SK-N-SH treated with all-trans-retinoic acid at 6 μM for 48 hours (cell line): Measurements from ENCODE around the gene SH3TC1.

Source experiments
- ARNTL ChIP-seq: fragments of 450-650 bp; formaldehyde crosslinking; IDR thresholded peaks from 2 replicates; pipeline ENCODE4 v1.5.0; 2020; ENCODE audit warnings: low read depth, mild to moderate bottlenecking, moderate library complexity, borderline replicate concordance
- GLIS3 ChIP-seq: fragments of 250-450 bp; sonication (Bioruptor Pico); IDR thresholded peaks from 2 replicates; pipeline ENCODE4 v1.5.0; 2020; ENCODE audit warnings: mild to moderate bottlenecking, moderate library complexity
- ZC3H10 ChIP-seq: fragments of 250-450 bp; sonication (Bioruptor Pico); IDR thresholded peaks from 2 replicates; pipeline ENCODE4 v1.5.1; 2021; ENCODE audit warnings: mild to moderate bottlenecking, moderate library complexity
- ZFP30 ChIP-seq: fragments of 450-650 bp; formaldehyde crosslinking; IDR thresholded peaks from 2 replicates; pipeline ENCODE4 v1.5.0; 2022; ENCODE audit warnings: mild to moderate bottlenecking, moderate library complexity
- TF ChIP-seq, protein P1 (sequence below): fragments of 250-450 bp; sonication (Bioruptor Pico); IDR thresholded peaks from 2 replicates; pipeline ENCODE4 v1.8.0; 2021; ENCODE audit warnings: low read depth, mild to moderate bottlenecking, moderate library complexity, borderline replicate concordance
- TF ChIP-seq, protein P2 (sequence below): fragments of 250-450 bp; sonication (Bioruptor Pico); IDR thresholded peaks from 2 replicates; pipeline ENCODE4 v1.5.0; 2020; ENCODE audit warnings: mild to moderate bottlenecking, moderate library complexity
- TF ChIP-seq, protein P3 (sequence below): fragments of 250-450 bp; sonication (Bioruptor Pico); IDR thresholded peaks from 2 replicates; pipeline ENCODE4 v1.8.0; 2020; ENCODE audit warnings: mild to moderate bottlenecking, moderate library complexity, borderline replicate concordance

DNA sequence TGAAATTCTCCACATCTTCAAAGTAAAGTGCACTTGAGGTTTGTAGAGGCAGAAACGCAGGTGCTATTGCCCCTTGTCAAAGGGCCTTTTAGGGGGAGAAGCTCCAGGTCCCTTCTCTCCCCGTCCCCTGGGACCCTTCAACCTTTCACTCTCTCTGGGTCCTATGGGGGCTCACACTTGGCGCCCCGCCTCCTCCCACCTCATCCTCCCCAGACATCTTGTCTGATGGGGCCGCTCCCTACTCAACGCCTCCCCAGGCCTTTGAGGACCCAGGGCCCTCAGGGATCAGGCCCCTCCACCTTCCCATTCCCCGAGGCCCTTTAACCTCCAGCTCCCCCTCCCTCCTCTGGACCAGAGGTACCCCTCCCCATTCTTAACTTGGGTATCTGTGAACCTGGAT lies 69.1 kb downstream of the SH3TC1 start:
- TF ChIP-seq GLIS3 (CRISPR knock-in tag) (no peak), ZC3H10 (CRISPR knock-in tag) (no peak), ARNTL (no peak), ZFP30 (CRISPR knock-in tag) (no peak)
- TF ChIP-seq, protein P1, sequence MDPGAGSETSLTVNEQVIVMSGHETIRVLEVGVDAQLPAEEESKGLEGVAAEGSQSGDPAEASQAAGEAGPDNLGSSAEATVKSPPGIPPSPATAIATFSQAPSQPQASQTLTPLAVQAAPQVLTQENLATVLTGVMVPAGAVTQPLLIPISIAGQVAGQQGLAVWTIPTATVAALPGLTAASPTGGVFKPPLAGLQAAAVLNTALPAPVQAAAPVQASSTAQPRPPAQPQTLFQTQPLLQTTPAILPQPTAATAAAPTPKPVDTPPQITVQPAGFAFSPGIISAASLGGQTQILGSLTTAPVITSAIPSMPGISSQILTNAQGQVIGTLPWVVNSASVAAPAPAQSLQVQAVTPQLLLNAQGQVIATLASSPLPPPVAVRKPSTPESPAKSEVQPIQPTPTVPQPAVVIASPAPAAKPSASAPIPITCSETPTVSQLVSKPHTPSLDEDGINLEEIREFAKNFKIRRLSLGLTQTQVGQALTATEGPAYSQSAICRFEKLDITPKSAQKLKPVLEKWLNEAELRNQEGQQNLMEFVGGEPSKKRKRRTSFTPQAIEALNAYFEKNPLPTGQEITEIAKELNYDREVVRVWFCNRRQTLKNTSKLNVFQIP: no peak
- TF ChIP-seq, protein P2, sequence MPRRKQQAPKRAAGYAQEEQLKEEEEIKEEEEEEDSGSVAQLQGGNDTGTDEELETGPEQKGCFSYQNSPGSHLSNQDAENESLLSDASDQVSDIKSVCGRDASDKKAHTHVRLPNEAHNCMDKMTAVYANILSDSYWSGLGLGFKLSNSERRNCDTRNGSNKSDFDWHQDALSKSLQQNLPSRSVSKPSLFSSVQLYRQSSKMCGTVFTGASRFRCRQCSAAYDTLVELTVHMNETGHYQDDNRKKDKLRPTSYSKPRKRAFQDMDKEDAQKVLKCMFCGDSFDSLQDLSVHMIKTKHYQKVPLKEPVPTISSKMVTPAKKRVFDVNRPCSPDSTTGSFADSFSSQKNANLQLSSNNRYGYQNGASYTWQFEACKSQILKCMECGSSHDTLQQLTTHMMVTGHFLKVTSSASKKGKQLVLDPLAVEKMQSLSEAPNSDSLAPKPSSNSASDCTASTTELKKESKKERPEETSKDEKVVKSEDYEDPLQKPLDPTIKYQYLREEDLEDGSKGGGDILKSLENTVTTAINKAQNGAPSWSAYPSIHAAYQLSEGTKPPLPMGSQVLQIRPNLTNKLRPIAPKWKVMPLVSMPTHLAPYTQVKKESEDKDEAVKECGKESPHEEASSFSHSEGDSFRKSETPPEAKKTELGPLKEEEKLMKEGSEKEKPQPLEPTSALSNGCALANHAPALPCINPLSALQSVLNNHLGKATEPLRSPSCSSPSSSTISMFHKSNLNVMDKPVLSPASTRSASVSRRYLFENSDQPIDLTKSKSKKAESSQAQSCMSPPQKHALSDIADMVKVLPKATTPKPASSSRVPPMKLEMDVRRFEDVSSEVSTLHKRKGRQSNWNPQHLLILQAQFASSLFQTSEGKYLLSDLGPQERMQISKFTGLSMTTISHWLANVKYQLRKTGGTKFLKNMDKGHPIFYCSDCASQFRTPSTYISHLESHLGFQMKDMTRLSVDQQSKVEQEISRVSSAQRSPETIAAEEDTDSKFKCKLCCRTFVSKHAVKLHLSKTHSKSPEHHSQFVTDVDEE (CRISPR knock-in tag): no peak
- TF ChIP-seq, protein P3, sequence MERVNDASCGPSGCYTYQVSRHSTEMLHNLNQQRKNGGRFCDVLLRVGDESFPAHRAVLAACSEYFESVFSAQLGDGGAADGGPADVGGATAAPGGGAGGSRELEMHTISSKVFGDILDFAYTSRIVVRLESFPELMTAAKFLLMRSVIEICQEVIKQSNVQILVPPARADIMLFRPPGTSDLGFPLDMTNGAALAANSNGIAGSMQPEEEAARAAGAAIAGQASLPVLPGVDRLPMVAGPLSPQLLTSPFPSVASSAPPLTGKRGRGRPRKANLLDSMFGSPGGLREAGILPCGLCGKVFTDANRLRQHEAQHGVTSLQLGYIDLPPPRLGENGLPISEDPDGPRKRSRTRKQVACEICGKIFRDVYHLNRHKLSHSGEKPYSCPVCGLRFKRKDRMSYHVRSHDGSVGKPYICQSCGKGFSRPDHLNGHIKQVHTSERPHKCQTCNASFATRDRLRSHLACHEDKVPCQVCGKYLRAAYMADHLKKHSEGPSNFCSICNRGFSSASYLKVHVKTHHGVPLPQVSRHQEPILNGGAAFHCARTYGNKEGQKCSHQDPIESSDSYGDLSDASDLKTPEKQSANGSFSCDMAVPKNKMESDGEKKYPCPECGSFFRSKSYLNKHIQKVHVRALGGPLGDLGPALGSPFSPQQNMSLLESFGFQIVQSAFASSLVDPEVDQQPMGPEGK (CRISPR knock-in tag): no peak
